ENCODE measurements around the gene MYL11.

DNA sequence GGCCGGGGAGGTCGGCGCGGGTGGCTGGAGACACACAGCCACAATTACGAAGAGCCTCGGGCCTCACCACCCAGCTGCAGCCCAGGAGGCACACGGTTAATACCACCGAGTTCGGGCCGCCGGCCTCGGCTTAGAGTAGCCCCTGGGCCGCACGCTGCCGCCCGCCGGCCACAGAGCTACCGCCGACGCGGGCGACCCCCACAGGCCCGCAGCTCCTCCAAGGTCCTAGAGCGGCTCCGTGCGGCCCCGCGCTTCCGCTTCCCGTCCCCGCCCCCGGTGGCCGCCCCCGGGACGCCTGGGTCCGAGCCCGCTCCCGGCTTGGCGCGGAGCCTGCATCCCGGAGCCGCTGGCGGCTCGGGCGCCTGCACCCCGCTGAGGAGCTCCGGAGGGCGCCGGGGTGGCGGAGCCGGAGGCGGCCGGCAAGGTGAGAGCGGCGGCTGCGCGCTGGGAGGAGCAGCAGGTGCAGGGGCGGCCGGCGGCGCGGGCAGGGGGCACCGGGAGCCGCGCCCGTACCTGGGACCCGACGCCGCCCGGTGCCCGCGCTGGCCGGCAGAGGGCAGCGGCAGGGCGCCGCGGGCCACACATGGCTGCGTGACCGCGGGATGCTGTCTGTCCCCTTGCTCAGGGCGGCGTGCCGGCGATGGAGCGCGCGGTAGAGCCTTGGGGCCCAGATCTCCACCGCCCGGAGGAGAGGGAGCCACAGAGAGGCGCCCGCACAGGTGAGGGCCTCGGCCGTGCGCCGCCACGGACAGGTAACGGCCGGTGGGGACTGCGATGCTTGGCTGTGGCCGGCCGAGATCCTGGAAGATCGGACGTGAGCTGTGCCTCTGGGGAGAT, 20.8 kb downstream of the MYL11 start, which contains the start of gene ZNF48:
- no peak for TF ChIP-seq POLR2A (IDR thresholded peaks at IDR 0.05)
- TF ChIP-seq, protein P1, sequence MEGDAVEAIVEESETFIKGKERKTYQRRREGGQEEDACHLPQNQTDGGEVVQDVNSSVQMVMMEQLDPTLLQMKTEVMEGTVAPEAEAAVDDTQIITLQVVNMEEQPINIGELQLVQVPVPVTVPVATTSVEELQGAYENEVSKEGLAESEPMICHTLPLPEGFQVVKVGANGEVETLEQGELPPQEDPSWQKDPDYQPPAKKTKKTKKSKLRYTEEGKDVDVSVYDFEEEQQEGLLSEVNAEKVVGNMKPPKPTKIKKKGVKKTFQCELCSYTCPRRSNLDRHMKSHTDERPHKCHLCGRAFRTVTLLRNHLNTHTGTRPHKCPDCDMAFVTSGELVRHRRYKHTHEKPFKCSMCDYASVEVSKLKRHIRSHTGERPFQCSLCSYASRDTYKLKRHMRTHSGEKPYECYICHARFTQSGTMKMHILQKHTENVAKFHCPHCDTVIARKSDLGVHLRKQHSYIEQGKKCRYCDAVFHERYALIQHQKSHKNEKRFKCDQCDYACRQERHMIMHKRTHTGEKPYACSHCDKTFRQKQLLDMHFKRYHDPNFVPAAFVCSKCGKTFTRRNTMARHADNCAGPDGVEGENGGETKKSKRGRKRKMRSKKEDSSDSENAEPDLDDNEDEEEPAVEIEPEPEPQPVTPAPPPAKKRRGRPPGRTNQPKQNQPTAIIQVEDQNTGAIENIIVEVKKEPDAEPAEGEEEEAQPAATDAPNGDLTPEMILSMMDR (IDR thresholded peaks at IDR 0.05), result peak in 1 of 3 donors; percentile 40

Measured in lower leg skin (tissue), 3 donors.